ENCODE data around the gene CAPN9. TPM values are rescaled to one million over a fixed set of nuclear protein-coding genes. Genes with fewer than 3 reads are reported as not detected.

The CAPN9 gene
- total RNA-seq, 2 donors from 2014 or later, result not detected

DNA sequence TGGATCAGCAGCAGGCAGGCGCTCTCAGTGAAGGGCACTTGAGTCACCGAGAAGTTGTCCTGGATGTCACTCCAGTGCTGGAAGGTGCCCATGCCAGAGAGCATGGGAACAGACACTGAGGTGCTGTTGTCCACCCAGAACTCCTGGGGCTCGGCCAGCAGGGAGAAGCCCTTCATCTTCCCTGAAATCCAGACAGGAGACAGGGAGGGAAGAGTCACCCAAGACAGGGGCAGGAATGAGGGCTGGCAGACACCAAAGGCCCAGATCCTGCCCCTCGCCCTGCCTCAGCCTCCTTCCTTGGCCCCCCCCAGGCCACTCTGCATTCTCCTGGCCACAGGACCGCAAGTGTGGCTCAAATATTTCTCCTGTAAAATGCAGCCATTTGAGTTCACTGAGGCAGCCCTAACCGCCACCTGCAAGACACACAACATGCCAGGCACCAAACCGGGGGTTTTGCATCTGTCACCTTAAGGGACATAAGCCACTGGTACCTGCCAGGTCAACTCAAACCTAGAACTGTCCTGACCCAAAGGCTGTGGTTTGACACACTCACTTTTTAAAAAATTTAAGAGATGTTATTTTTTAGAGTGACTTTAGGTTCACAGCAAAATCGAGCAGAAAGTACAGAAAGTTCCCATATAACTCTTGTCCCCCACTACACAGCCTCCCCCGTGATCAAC is 41.0 kb upstream of the CAPN9 start:
- Mint-ChIP-seq H3K27me3 (peaks cover 0 to 2% of the 10 kb centered on the region in 2 donors), H3K4me1 (ENCODE audit: low read depth in 2 of 2) (peaks cover 0 to 11% of the 10 kb centered on the region in 2 donors), H3K4me3 (no peak overlapping the region), H3K9me3 (no peaks in the 10 kb centered on the region), H3K36me3 (no peaks in the 10 kb centered on the region), H3K27ac (no peak overlapping the region)
- ATAC-seq (no peak), DNase-seq (ENCODE audit: low spot score) (peak; percentile 12)

DNA sequence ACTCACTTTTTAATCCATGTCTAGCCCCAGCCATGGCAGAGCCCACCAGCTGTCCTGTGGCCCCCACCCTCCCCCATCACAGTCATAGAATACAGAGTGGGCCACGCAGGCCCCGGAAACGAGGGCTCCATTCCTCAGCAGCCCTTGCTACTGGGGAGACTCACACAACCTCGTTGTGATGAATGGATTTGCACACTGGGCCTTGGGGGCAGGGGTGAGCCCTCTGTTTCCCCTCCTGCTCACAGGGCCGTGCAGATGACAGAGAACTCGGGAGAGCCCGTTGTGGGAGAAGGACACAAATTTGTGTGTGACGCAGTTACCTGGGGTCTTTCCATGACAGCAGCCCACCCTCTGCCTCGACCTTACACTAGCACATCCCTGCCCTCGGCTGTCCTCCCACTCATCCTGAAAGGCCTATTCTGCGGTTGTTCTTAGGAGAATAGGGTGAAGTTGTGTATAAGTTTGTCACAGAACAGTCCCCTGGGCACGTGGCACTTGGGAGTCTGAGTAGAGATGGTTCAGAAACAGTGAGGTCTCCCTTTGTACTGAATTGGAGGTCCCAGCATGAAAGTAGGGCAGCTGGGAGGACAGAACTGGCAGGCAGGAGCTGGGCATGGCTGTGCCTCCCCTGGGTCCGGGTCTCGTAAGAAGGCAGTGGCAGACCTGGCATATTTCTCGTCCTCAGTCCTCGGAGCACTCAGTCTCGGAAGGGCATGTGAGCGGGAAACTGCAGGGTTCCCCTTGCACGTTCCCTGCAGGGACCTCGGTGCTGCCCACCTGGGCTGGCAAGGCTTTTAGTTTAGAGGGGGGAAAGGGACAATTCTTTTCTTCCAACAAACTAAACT is 40.1 kb upstream of the CAPN9 start:
- no peak for ATAC-seq
- peaks cover 0 to 11% of the 10 kb centered on the region in 2 donors for H3K4me1 Mint-ChIP-seq (ENCODE audit: low read depth in 2 of 2)
- no peaks in the 10 kb centered on the region for H3K36me3 Mint-ChIP-seq
- peak; percentile 52 for DNase-seq (ENCODE audit: low spot score)
- H3K9me3 Mint-ChIP-seq, result no peaks in the 10 kb centered on the region
- no peak overlapping the region for H3K4me3 Mint-ChIP-seq
- peaks cover 0 to 2% of the 10 kb centered on the region in 2 donors for H3K27me3 Mint-ChIP-seq
- no peak overlapping the region for H3K27ac Mint-ChIP-seq

DNA sequence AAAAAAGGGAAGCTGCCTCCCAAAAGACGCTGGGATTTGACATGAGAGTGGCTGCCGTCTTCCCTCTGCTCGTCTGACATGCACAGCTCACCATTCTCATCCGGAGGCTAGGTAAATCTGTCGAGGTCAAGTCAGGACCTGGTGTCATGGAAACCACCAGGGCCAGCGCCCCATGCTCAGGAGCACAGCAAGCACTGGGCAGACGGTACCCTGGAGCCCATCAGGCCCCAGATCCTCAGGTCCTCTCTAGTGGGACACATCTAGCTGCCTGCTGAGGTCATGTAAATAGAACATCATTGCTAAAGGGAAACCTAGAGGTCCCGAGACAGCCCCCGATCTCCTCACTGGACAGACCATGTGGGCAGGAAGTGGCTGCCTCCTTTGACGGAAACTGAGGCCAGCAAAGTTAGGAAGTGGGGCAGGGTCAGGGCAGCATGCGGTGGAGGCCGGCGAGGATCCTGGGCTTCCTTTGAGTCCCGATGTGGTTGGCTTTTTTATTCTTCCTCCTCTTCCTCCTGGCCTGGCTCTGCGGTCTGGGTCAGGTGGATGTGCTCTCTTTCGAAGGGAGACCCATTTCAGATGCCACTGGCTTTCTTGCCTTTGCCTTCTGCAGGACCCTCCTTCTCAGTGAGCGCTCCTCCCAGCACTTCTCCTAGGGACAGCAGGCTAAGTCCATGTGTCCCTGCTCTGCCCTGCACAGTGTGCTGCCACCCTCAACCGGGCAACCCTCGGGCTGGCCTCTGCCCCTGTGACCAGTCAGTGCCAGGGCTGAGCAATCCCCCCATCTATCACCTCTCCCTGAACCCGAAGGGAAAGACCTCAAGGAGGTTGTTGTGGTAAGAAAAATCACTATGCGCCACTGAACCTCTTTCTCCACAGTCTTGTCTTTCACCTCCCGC is 39.2 kb upstream of the CAPN9 start:
- H3K27me3 Mint-ChIP-seq, result peaks cover 0 to 5% of the 10 kb centered on the region in 2 donors
- DNase-seq (ENCODE audit: low spot score) (no peak), ATAC-seq (no peak)
- H3K4me1 Mint-ChIP-seq (ENCODE audit: low read depth in 2 of 2), result peaks cover 0 to 11% of the 10 kb centered on the region in 2 donors
- no peak overlapping the region for H3K27ac Mint-ChIP-seq
- no peaks in the 10 kb centered on the region for H3K36me3 Mint-ChIP-seq
- H3K9me3 Mint-ChIP-seq, result no peaks in the 10 kb centered on the region
- no peak overlapping the region for H3K4me3 Mint-ChIP-seq

DNA sequence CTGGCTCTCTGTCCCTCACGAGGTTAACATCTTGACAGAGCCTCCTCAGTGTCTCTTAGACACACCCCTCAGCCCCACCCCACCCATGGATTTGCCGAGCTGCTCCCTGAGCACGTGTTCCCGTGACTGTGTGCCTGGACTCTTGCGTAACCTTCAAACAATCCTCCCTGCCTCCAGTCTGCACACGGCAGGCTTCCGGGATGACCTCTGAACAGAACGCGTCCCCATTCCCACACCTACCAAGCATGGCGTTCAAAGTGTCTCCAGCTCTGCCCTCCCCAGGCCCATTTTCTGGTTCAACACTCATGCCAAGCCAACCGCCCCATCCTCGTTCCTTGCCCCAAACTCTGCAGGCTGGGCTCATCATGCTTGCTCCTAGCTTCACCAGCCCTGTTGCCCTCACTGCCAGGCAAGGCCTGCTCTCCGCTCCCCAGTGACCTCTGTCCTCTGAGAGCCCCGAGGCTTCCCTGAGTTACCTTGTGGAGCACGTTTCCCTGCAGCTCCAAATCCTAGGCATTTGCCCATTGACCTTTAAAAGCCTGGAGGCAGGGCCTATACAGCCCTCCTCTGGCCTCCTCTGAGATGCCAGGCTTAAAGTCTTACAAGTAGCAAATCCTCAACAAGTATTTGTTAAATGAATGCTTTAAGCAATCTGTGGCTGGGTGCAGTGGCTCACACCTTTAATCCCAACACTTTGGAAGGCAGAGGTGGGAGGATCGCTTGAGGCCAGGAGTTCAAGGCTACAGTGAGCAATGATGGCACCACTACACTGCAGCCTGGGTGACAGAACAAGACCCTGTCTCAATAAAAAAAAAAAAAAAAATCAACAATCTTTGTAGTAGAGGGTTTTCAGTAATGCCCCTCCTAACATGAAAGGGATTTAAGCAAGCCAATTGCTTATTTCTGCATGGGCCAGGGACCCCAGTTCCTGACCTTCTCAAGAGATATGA is 38.3 kb upstream of the CAPN9 start:
- H3K27me3 Mint-ChIP-seq, result peaks cover 0 to 6% of the 10 kb centered on the region in 2 donors
- peaks cover 0 to 11% of the 10 kb centered on the region in 2 donors for H3K4me1 Mint-ChIP-seq (ENCODE audit: low read depth in 2 of 2)
- no peaks in the 10 kb centered on the region for H3K9me3 Mint-ChIP-seq
- no peaks in the 10 kb centered on the region for H3K36me3 Mint-ChIP-seq
- H3K27ac Mint-ChIP-seq, result no peak overlapping the region
- ATAC-seq, result no peak
- no peak for DNase-seq (ENCODE audit: low spot score)
- no peak overlapping the region for H3K4me3 Mint-ChIP-seq

DNA sequence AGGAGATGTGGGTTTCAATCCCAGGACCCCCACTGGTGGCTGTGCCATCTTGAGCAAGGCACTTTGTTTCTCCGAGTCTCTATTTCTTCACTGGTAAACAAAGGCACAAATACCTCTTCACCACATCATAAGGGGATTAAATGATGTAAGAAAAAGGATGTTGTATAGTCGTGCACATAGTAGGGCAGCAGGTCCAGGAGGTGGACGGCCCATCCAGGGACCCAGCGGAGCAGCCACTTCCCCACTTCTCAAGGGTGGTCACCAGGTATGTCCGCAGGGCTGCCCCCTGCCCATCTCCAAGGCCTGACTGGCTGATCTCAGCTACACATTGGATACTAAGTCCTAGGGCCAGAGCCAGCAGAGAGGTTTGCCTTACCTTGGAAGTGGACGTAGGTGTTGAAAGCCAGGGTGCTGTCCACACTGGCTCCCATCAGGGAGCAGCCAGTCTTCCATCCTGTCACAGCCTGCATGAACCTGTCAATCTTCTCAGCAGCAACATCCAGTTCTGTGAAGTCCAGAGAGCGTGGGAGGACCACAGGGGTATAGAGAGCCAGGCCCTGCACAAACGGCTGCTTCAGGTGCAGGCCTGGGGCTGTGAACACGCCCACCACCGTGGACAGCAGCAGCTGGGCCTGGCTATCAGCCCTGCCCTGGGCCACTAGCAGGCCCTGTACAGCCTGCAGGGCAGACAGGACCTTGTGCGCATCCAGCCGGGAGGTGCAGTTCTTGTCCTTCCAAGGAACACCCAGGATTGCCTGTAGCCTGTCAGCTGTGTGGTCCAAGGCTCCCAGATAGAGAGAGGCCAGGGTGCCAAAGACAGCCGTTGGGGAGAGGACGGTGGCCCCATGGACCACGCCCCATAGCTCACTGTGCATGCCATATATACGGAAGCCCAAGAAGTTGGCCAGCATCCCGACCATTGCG is 37.3 kb upstream of the CAPN9 start:
- Mint-ChIP-seq H3K9me3 (no peaks in the 10 kb centered on the region), H3K27me3 (peaks cover 0 to 8% of the 10 kb centered on the region in 2 donors), H3K36me3 (no peaks in the 10 kb centered on the region), H3K4me1 (ENCODE audit: low read depth in 2 of 2) (peaks cover 0 to 11% of the 10 kb centered on the region in 2 donors), H3K27ac (no peak overlapping the region), H3K4me3 (no peak overlapping the region)
- ATAC-seq (no peak), DNase-seq (ENCODE audit: low spot score) (no peak)

DNA sequence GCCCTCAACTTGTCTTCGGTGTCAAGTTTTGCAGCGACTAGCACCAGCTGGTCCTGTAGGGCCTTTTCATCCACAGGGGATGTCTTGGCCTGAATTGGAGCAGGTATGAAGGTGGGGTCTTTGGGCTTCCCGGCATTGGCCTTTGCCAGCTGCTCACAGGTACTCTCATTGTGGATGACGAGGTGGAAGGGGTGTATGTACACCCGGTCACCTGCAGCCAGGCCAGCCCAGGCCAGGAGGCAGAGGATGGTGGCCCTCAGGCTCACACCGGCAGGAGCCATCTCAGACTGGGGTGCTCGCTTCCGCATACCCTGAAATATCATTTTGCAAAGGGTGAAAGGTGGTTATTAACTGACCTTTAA is 36.7 kb upstream of the CAPN9 start:
- H3K4me3 Mint-ChIP-seq, result no peak overlapping the region
- H3K27me3 Mint-ChIP-seq, result peaks cover 0 to 8% of the 10 kb centered on the region in 2 donors
- peaks cover 0 to 11% of the 10 kb centered on the region in 2 donors for H3K4me1 Mint-ChIP-seq (ENCODE audit: low read depth in 2 of 2)
- ATAC-seq, result no peak
- no peak for DNase-seq (ENCODE audit: low spot score)
- H3K36me3 Mint-ChIP-seq, result no peaks in the 10 kb centered on the region
- H3K9me3 Mint-ChIP-seq, result no peaks in the 10 kb centered on the region
- no peak overlapping the region for H3K27ac Mint-ChIP-seq

DNA sequence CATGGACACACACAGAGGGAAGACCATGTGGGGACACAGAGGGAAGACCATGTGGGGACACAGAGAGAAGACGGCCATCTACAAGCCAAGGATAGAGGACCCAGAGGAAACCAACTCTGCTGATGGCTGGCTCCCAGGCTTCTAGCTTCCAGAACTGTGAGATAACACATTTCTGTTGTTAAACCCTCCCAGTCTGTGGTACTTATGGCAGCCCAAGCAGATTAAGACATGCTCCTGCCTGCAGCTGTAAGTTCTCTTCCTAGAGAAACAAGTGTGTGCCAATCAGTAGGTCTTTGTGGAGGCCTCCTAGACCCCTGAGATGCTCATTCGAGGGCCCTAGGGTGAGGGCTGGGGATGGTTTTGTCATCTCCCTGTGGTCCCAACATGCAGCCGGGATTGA is 35.9 kb upstream of the CAPN9 start:
- H3K27me3 Mint-ChIP-seq, result peaks cover 0 to 8% of the 10 kb centered on the region in 2 donors
- no peak for ATAC-seq
- H3K4me1 Mint-ChIP-seq (ENCODE audit: low read depth in 2 of 2), result peaks cover 0 to 11% of the 10 kb centered on the region in 2 donors
- H3K4me3 Mint-ChIP-seq, result no peak overlapping the region
- H3K36me3 Mint-ChIP-seq, result no peaks in the 10 kb centered on the region
- no peak overlapping the region for H3K27ac Mint-ChIP-seq
- no peaks in the 10 kb centered on the region for H3K9me3 Mint-ChIP-seq
- DNase-seq (ENCODE audit: low spot score), result no peak

DNA sequence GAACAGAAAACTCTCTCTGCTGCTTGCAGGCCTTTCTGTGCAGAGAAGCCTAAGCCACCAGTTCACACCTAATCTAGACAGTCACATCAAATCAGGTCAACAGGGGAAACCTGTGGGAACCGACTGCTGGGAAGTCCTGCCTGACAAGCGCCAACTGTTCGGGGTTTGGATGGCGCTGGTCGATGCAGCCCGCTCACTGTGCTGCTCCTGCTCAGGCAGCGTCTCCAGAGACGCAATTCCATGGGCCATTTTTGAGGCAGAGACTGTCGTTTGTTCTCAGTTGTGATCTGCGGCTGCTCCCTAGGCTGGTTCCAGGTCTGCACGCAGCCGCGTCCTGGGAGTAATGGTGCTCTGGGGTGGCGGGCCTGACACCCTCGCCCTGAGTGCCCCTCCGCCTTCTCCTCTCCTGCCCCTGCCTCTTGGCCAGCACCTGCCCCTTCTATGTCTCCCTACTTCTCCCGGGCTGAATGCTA is 34.7 kb upstream of the CAPN9 start:
- Mint-ChIP-seq H3K27ac (no peak overlapping the region), H3K36me3 (no peaks in the 10 kb centered on the region), H3K4me3 (no peak overlapping the region), H3K27me3 (peaks cover 0 to 8% of the 10 kb centered on the region in 2 donors), H3K4me1 (ENCODE audit: low read depth in 2 of 2) (peaks cover 0 to 11% of the 10 kb centered on the region in 2 donors), H3K9me3 (no peaks in the 10 kb centered on the region)
- ATAC-seq, result no peak
- DNase-seq (ENCODE audit: low spot score), result no peak

DNA sequence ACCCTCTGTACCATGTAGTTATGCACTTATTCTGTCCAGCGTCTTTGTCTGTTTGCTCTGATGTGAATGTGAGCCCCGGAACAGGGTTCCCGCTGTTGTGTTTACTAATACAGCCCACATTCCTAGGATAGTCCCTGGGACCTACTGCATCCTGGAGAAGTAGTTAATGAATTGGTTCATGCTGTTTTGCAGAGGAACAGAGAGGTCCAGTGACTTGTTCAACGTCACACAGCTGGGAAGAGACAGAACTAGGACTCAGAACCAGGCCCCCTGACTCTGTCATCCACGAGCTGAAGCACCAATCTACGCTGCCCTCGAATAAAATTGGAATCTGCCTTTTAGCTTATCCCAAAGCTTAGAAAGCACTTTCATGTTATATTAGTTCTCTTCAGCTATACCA is 34.0 kb upstream of the CAPN9 start:
- H3K4me3 Mint-ChIP-seq, result no peak overlapping the region
- DNase-seq (ENCODE audit: low spot score) (no peak), ATAC-seq (no peak)
- H3K27ac Mint-ChIP-seq, result no peak overlapping the region
- no peaks in the 10 kb centered on the region for H3K9me3 Mint-ChIP-seq
- H3K36me3 Mint-ChIP-seq, result no peaks in the 10 kb centered on the region
- H3K4me1 Mint-ChIP-seq (ENCODE audit: low read depth in 2 of 2), result peaks cover 0 to 6% of the 10 kb centered on the region in 2 donors
- H3K27me3 Mint-ChIP-seq, result peaks cover 0 to 6% of the 10 kb centered on the region in 2 donors

DNA sequence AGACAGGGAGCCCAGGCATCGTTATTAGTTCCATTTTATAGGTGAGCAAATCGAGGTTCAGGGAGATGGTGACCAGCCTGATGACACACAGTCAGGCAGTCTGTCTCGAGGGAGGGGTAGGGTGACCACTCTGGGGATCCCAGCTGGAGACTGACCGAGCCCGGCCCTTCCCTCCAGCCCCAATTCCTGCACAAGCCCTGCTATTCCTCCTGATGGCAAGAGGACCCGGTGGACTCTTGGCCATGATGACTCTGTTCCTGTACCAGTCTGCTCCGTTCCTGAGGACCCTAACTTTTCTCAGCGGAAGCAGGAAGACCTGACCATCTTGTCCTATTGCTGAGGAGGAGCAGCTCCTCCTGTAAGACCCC is 33.7 kb upstream of the CAPN9 start:
- Mint-ChIP-seq H3K27ac (no peak overlapping the region), H3K27me3 (peaks cover 0 to 10% of the 10 kb centered on the region in 2 donors), H3K4me1 (ENCODE audit: low read depth in 2 of 2) (peaks cover 0 to 2% of the 10 kb centered on the region in 2 donors)

DNA sequence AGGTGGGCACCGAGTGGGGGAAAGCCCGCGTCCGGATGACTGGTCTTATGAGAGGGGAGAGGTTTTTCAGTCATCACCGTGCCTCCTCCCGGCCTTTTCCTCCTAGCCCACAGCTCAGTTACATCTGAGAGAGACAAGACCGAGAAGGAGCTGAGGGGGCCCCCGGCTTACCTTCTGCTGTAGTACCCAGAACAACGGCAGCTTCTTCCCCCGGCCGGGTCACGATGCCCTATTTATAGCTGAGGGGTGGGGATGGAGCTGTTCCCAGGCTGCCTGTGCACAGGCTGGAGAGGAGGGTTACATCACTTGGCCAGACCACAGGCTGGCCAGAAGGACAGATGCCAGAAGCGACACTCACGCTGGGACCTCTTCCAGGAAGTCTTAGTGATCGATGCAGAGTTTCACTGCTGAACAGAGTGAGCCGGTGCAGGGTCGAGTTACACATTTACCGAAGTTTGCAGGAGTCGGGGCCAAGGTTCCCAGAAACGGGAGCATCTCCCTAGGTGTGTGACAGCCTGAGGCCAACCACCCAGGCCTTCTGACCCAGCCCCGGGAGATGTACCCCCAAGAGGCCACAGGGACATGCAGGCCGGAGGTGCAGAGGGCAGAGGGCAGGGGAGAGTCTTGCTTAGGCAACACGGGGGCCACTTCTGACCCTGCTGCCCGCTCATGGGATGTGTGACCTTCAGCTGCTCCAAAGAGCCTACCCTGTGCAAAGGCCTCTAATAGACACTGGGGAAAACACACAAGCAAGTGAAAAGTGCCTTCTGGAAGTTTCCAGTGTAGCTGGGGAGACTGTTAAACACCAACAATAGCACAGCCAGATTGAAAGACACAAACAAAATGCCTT is 33.0 kb upstream of the CAPN9 start, which contains the start of gene AGT:
AGT (minus strand) TSS at position 208 of the 850 bp plus-strand sequence. CDS start 3,299 bp downstream, outside the sequence.
- no peak within 1 kb of the TSS for H3K27ac Mint-ChIP-seq
- no peaks in the 10 kb centered on the region for H3K4me1 Mint-ChIP-seq (ENCODE audit: low read depth in 2 of 2)
- no peaks in the 10 kb centered on the region for H3K9me3 Mint-ChIP-seq
- H3K36me3 Mint-ChIP-seq, result no peaks in the 10 kb centered on the region
- peak; percentile 22 for DNase-seq (ENCODE audit: low spot score)
- ATAC-seq, result no peak
- peaks cover 0 to 10% of the 10 kb centered on the region in 2 donors for H3K27me3 Mint-ChIP-seq
- no peak within 1 kb of the TSS for H3K4me3 Mint-ChIP-seq

More for the DNA sequence above, 33.7 kb upstream of the CAPN9 start:
- H3K4me3 Mint-ChIP-seq, result no peak overlapping the region
- no peaks in the 10 kb centered on the region for H3K9me3 Mint-ChIP-seq
- no peak for DNase-seq (ENCODE audit: low spot score)
- ATAC-seq, result no peak
- H3K36me3 Mint-ChIP-seq, result no peaks in the 10 kb centered on the region

All from natural killer cell treated with Interleukin-12 subunit alpha and Interleukin-12 subunit beta and Interleukin-15 and Interleukin-18, amount 100 ng/mL, for 72 hours (primary cell).